Measurements from ENCODE around the gene PDZK1IP1.
"Not testable (repeated sequence)": the region's sequence is repeated elsewhere in the genome, so short reads cannot be mapped to it uniquely, and the experiment has no call there.

Gene PDZK1IP1

GRCh38 chr1:47181095-47181954 is 8.5 kb downstream of the PDZK1IP1 start:
- DNase-seq (ENCODE audit: low read depth) = no peak

- DNase-seq (ENCODE audit: low read depth) = no peak
Measured at GRCh38 chr1:47180603-47181094, 9.2 kb downstream of the PDZK1IP1 start.

GRCh38 chr1:47179988-47180563 is 9.8 kb downstream of the PDZK1IP1 start:
- no peak for DNase-seq (ENCODE audit: low read depth)

GRCh38 chr1:47179017-47179987 is 10.5 kb downstream of the PDZK1IP1 start:
- peak; percentile 47 for DNase-seq (ENCODE audit: low read depth)

- DNase-seq (ENCODE audit: low read depth) = no peak
Measured at GRCh38 chr1:47178654-47179016, 11.2 kb downstream of the PDZK1IP1 start.

- no peak for DNase-seq (ENCODE audit: low read depth)
Measured at GRCh38 chr1:47178020-47178419, 11.8 kb downstream of the PDZK1IP1 start.

GRCh38 chr1:47175227-47175934 is 14.5 kb downstream of the PDZK1IP1 start:
- DNase-seq (ENCODE audit: low read depth) = peak; percentile 14

- no peak for DNase-seq (ENCODE audit: low read depth)
Measured at GRCh38 chr1:47174656-47175020, 15.2 kb downstream of the PDZK1IP1 start.

GRCh38 chr1:47172782-47173181 is 17.1 kb downstream of the PDZK1IP1 start:
- no peak for DNase-seq (ENCODE audit: low read depth)

GRCh38 chr1:47164552-47164951 is 25.3 kb downstream of the PDZK1IP1 start:
- no peak for DNase-seq (ENCODE audit: low read depth)

- DNase-seq (ENCODE audit: low read depth) = no peak
Measured at GRCh38 chr1:47161298-47162040, 28.4 kb downstream of the PDZK1IP1 start.

- DNase-seq (ENCODE audit: low read depth) = no peak
Measured at GRCh38 chr1:47160716-47161115, 29.1 kb downstream of the PDZK1IP1 start.

GRCh38 chr1:47157957-47158356 is 31.9 kb downstream of the PDZK1IP1 start:
- not testable (repeated sequence) for DNase-seq (ENCODE audit: low read depth)

GRCh38 chr1:47156457-47156856 is 33.4 kb downstream of the PDZK1IP1 start:
- DNase-seq (ENCODE audit: low read depth) = not testable (repeated sequence)

GRCh38 chr1:47149162-47149561 is 40.7 kb downstream of the PDZK1IP1 start:
- DNase-seq (ENCODE audit: low read depth) = not testable (repeated sequence)

- no peak for DNase-seq (ENCODE audit: low read depth)
Measured at GRCh38 chr1:47147047-47147785, 42.6 kb downstream of the PDZK1IP1 start.

GRCh38 chr1:47146495-47146894 is 43.3 kb downstream of the PDZK1IP1 start:
- not testable (repeated sequence) for DNase-seq (ENCODE audit: low read depth)

GRCh38 chr1:47143654-47144053 is 46.2 kb downstream of the PDZK1IP1 start:
- not testable (repeated sequence) for DNase-seq (ENCODE audit: low read depth)

- DNase-seq (ENCODE audit: low read depth) = not testable (repeated sequence)
Measured at GRCh38 chr1:47140358-47140757, 49.5 kb downstream of the PDZK1IP1 start.
